ENCODE results near the gene MSMP. TPM values are rescaled to one million over a fixed set of nuclear protein-coding genes. Genes with fewer than 3 reads are reported as not detected.
A peak's percentile ranks its signal among the peaks of the same experiment; 100 is the strongest.

MSMP gene
- total and polyA plus RNA-seq, 2 experiments from 2014 or later, result not detected

- H3K27ac ChIP-seq, result peak overlapping the region; percentile 70
- H3K4me3 ChIP-seq, result no peak overlapping the region
- H2AFZ ChIP-seq, result peak overlapping the region; percentile 66
Measured at GRCh38 chr9:35790385-35791296, 36.6 kb upstream of the MSMP start.

GRCh38 chr9:35790025-35790384 is 35.9 kb upstream of the MSMP start:
- TF ChIP-seq EZH2 (IDR thresholded peaks at IDR 0.05; ENCODE audit: borderline replicate concordance) (no peak), CTCF (IDR thresholded peaks at IDR 0.05; ENCODE audit: poor library complexity) (no peak), EZH2phosphoT487 (IDR thresholded peaks at IDR 0.05; ENCODE audit: low read depth, severe bottlenecking, unreplicated experiment) (no peak)
- Histone ChIP-seq H3K27ac (no peak overlapping the region), H3K4me3 (no peak overlapping the region), H3K27me3 (no peaks in the 10 kb centered on the region), H3K79me2 (no peaks in the 10 kb centered on the region), H3K4me1 (ENCODE audit: insufficient read depth) (peaks cover 15% of the 10 kb centered on the region), H3K9me3 (ENCODE audit: low read depth) (no peaks in the 10 kb centered on the region), H4K20me1 (ENCODE audit: insufficient read depth, poor library complexity, severe bottlenecking) (no peaks in the 10 kb centered on the region), H3K4me2 (no peak overlapping the region), H3K9me2 (replicated peaks; ENCODE audit: insufficient read depth) (no peaks in the 10 kb centered on the region), H2AFZ (no peak overlapping the region), H3K36me3 (replicated peaks; ENCODE audit: insufficient read depth, low read depth) (no peaks in the 10 kb centered on the region)
- WGBS (ENCODE audit: low lambda C conversion rate, missing lambda C conversion rate), result 42% methylated on average over 4 of the region's 4 CpGs
- DNase-seq (ENCODE audit: low spot score), result no peak

More at GRCh38 chr9:35790385-35791296, 36.6 kb upstream of the MSMP start:
- Histone ChIP-seq H3K9me2 (replicated peaks; ENCODE audit: insufficient read depth) (no peaks in the 10 kb centered on the region), H3K4me2 (peak overlapping the region; percentile 91), H3K9me3 (ENCODE audit: low read depth) (no peaks in the 10 kb centered on the region), H3K27me3 (no peaks in the 10 kb centered on the region), H4K20me1 (ENCODE audit: insufficient read depth, poor library complexity, severe bottlenecking) (no peaks in the 10 kb centered on the region), H3K4me1 (ENCODE audit: insufficient read depth) (peaks cover 15% of the 10 kb centered on the region), H3K36me3 (replicated peaks; ENCODE audit: insufficient read depth, low read depth) (no peaks in the 10 kb centered on the region), H3K79me2 (no peaks in the 10 kb centered on the region)
- DNase-seq (ENCODE audit: low spot score), result peak; percentile 90
- TF ChIP-seq CTCF (IDR thresholded peaks at IDR 0.05; ENCODE audit: poor library complexity), result peak; percentile 89
- no peak for TF ChIP-seq EZH2phosphoT487 (IDR thresholded peaks at IDR 0.05; ENCODE audit: low read depth, severe bottlenecking, unreplicated experiment)
- WGBS (ENCODE audit: low lambda C conversion rate, missing lambda C conversion rate), result 48% methylated on average over 34 of the region's 37 CpGs

DNA sequence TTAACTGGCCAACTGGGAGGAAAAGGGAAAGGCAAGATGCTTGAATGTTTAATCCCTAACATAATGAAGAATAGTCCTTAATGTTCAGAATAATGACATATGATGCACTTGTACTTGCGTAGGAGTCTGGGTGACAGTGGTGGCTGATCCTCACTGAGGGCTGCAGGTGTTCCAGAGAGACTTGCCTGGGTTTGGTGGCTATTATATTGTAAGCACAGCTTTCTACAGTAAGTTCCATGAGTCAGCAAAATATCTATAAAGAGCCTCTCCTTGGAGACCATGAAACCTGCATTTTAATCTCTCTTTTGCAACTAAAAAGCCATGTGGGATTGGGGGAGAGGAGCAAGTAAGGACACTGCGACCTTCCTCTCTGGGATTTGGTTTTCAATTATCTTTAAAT is 35.5 kb upstream of the MSMP start:
- TF ChIP-seq CTCF (IDR thresholded peaks at IDR 0.05; ENCODE audit: poor library complexity), result no peak
- no peak for TF ChIP-seq EZH2phosphoT487 (IDR thresholded peaks at IDR 0.05; ENCODE audit: low read depth, severe bottlenecking, unreplicated experiment)
- TF ChIP-seq EZH2 (IDR thresholded peaks at IDR 0.05; ENCODE audit: borderline replicate concordance), result no peak
- Histone ChIP-seq H3K9me2 (replicated peaks; ENCODE audit: insufficient read depth) (no peaks in the 10 kb centered on the region), H4K20me1 (ENCODE audit: insufficient read depth, poor library complexity, severe bottlenecking) (no peaks in the 10 kb centered on the region), H3K4me1 (ENCODE audit: insufficient read depth) (peaks cover 15% of the 10 kb centered on the region), H3K4me3 (no peak overlapping the region), H3K9me3 (ENCODE audit: low read depth) (no peaks in the 10 kb centered on the region), H3K27me3 (no peaks in the 10 kb centered on the region), H3K27ac (no peak overlapping the region), H2AFZ (no peak overlapping the region), H3K36me3 (replicated peaks; ENCODE audit: insufficient read depth, low read depth) (no peaks in the 10 kb centered on the region), H3K79me2 (no peaks in the 10 kb centered on the region), H3K4me2 (no peak overlapping the region)
- DNase-seq (ENCODE audit: low spot score), result no peak
- 100% methylated on average over 2 of the region's 2 CpGs for WGBS (ENCODE audit: low lambda C conversion rate, missing lambda C conversion rate)
